Heart left ventricle (tissue), 16 donors: Measurements from ENCODE around the gene ODAD4. TPM values are rescaled to one million over a fixed set of nuclear protein-coding genes. Genes with fewer than 3 reads are reported as not detected.

ENCODE experiments used
- ATAC-seq, 4 donors: fragments of 200-7000 bp; cut with Tn5 transposase; one replicate each; pipeline ENCODE4 v1.9.1; 2020 to 2022; ENCODE audit warnings: moderate library complexity in 4 of 4, mild to moderate bottlenecking in 3 of 4, moderate number of reproducible peaks in 1 of 4
- DNase-seq, 5 donors: peaks; one replicate each; pipeline ENCODE4 v3.0.0-alpha.2; 2020
- H3K27ac ChIP-seq, 12 donors: fragments of 200-600 bp; sonication (generic) in 4 of 12; one replicate each; pipeline versions ENCODE4 v1.5.0 to v1.8.0; 2016 to 2022; ENCODE audit warnings: mild to moderate bottlenecking in 2 of 12
- H3K27me3 ChIP-seq, 9 donors: fragments of 200-600 bp; sonication (generic) in 2 of 9; one replicate each; pipeline versions ENCODE4 v1.5.1 to v1.8.0; 2016 to 2022; ENCODE audit warnings: mild to moderate bottlenecking in 3 of 9
- H3K36me3 ChIP-seq, 9 donors: fragments of 200-600 bp; sonication (generic) in 2 of 9; one replicate each; pipeline versions ENCODE4 v1.5.0 to v1.8.0; 2018 to 2022; ENCODE audit warnings: mild to moderate bottlenecking in 2 of 9
- H3K4me1 ChIP-seq, 12 donors: fragments of 200-600 bp; sonication (generic) in 4 of 12; one replicate each; pipeline versions ENCODE4 v1.5.0 to v1.8.0; 2016 to 2022; ENCODE audit warnings: mild to moderate bottlenecking in 3 of 12
- H3K4me3 ChIP-seq, 12 donors: fragments of 200-600 bp; sonication (generic) in 4 of 12; one replicate each; pipeline versions ENCODE4 v1.5.0 to v1.8.0; 2017 to 2022; ENCODE audit warnings: mild to moderate bottlenecking in 9 of 12, moderate library complexity in 4 of 12
- H3K9me3 ChIP-seq, 12 donors: fragments of 200-600 bp; sonication (generic) in 4 of 12; one replicate each; pipeline versions ENCODE4 v1.5.0 to v1.8.0; 2016 to 2022; ENCODE audit warnings: mild to moderate bottlenecking in 1 of 12
- POLR2A ChIP-seq, 2 donors: fragments of 450-650 bp; IDR thresholded peaks; one replicate each; pipeline ENCODE4 v1.6.1; 2017; ENCODE audit warnings: antibody characterized with exemption in 2 of 2, mild to moderate bottlenecking in 2 of 2, moderate library complexity in 2 of 2
- WGBS, 4 donors: extraction: QIAGEN DNeasy Blood & Tissue Kit in 2 of 4; methylation state at CpG; one replicate each; pipeline versions ENCODE4 v1.1.5 to v1.1.7; 2013 to 2018; 5-methylcytosine and 5-hydroxymethylcytosine counted together
- intact Hi-C, 10 donors: fragments of 100-400 bp; cut with DNase I; formaldehyde crosslinking; loops; one replicate each; pipeline versions ENCODE4 v1.11.1 to v1.14.2; 2022
- polyA plus RNA-seq, 2 donors: library from polyadenylated mRNA; stranded (reverse); fragments of 200-250 nt; gene quantifications; one replicate each; pipeline ENCODE4 v1.2.3, GENCODE V29; 2013
- total RNA-seq, 9 donors: library from RNA; depleted of rRNA in 2 of 9; stranded (reverse); fragments of >200 nt in 2 of 9; fragmentation: NEBNext Ultra II Directional in 3 of 9; extraction: Animal tissue kit (Norgen Biotek cat#: 25700) in 3 of 9; gene quantifications; one replicate each; pipeline versions ENCODE4 v1.1.0 to v1.2.4, GENCODE V29; 2016 to 2023
- TF ChIP-seq, protein P1 (sequence below), 12 donors: fragments of 200-600 bp; sonication (generic) in 4 of 12; IDR thresholded peaks; one replicate each; pipeline versions ENCODE4 v1.5.0 to v1.8.0; 2018 to 2022; ENCODE audit warnings: antibody characterized with exemption in 12 of 12, mild to moderate bottlenecking in 5 of 12
- donor health status: ischemic (EF 13 %, LVEDD 7.1; RV severe dilation, severe dysfunction).
- donor health status: healthy with polysubstance abuse.
- donor health status: DM: no; HTN: yes; CAD: no.
- donor health status: DM: no; HTN: no; CAD: no.
- donor health status: ischemic (EF 25% LVEDD 6.9; RV normal size, moderate dysfunction).
- donor health status: ischemic (EF 25% LVEDD 5.7; RV mildly dilated, moderate dysfunction).
- donor health status: healthy.
- donor health status: DM: yes; HTN: yes; CAD: no.
- donor health status: ischemic (EF 35%, LVEDD 5.7; RV mildly dilated, moderate dysfunction).
- donor health status: nonischemic (EF 11% LVEDD 7.7; RV severe dilation, severe dysfunction).
- donor health status: DM: yes; HTN: yes; CAD: no.
- donor health status: PGD.
- donor health status: ischemic (EF 29% LVEDD 5.4; RV normal size, mild dysfunction).
- donor health status: nonischemic (EF 23%, LVEDD 6.1; RV moderate dilation, normal function).

Gene ODAD4
- total and polyA plus RNA-seq, 11 donors: 0.38 to 1.2 (median 0.73) TPM; not detected in 1

DNA sequence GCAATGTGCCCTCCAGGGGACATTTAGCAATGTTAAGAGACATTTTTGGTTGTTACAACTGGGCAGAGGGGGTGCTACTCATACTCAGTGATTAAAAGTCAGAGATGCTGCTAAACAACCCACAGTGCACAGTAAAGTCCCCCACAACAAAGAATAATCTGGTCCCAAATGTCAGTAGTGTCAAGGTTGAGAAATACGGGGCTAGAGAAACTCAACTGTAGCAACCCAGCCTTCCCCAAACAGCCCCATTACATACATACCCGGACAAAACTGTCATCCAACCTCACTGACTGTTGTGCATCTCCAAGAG lies 66.4 kb downstream of the ODAD4 start:
- WGBS, 4 donors: 95 to 100% (median 96%) methylated on average over 2 of the region's 2 CpGs
- no peaks in the 10 kb centered on the region for H3K27me3 ChIP-seq
- H3K27ac ChIP-seq: no peak overlapping the region
- no peak for DNase-seq
- intact Hi-C loops: no loop called here
- H3K9me3 ChIP-seq: no peaks in the 10 kb centered on the region
- peaks cover 0 to 100% (median 92%) of the 10 kb centered on the region in 9 donors for H3K36me3 ChIP-seq
- peaks cover 0 to 19% (median 13%) of the 10 kb centered on the region in 12 donors for H3K4me1 ChIP-seq
- no peak for ATAC-seq
- H3K4me3 ChIP-seq: no peak overlapping the region
- TF ChIP-seq, protein P1, sequence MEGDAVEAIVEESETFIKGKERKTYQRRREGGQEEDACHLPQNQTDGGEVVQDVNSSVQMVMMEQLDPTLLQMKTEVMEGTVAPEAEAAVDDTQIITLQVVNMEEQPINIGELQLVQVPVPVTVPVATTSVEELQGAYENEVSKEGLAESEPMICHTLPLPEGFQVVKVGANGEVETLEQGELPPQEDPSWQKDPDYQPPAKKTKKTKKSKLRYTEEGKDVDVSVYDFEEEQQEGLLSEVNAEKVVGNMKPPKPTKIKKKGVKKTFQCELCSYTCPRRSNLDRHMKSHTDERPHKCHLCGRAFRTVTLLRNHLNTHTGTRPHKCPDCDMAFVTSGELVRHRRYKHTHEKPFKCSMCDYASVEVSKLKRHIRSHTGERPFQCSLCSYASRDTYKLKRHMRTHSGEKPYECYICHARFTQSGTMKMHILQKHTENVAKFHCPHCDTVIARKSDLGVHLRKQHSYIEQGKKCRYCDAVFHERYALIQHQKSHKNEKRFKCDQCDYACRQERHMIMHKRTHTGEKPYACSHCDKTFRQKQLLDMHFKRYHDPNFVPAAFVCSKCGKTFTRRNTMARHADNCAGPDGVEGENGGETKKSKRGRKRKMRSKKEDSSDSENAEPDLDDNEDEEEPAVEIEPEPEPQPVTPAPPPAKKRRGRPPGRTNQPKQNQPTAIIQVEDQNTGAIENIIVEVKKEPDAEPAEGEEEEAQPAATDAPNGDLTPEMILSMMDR (IDR thresholded peaks at IDR 0.05): no peak

DNA sequence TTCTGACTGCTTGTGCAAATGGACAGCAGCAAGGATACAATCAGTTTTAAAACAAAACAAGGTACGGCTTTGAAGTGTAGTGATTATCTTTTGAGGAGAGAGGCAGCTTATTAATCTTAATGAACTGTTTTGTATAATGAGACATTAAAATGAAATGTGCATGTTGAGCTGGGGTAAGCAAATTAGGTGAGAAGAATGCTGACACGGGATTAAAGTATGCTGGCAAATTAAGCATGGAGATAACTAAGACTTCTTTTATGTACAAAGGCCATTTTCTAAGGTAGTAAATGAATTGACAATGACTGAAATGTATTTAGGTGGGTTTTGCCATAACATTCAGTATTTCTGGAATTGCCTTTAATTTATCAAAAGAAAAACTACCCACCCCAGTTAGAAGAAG lies 68.1 kb downstream of the ODAD4 start:
- Histone ChIP-seq H3K4me1 (peaks cover 0 to 36% (median 14%) of the 10 kb centered on the region in 12 donors), H3K27ac (no peak overlapping the region), H3K9me3 (no peaks in the 10 kb centered on the region), H3K27me3 (no peaks in the 10 kb centered on the region), H3K4me3 (no peak overlapping the region), H3K36me3 (peaks cover 0 to 99% (median 92%) of the 10 kb centered on the region in 9 donors)
- TF ChIP-seq POLR2A (IDR thresholded peaks at IDR 0.05): no peak
- TF ChIP-seq, protein P1 (IDR thresholded peaks at IDR 0.05): no peak
- intact Hi-C loops: no loop called here
- no peak for ATAC-seq
- no peak for DNase-seq
- WGBS, 4 donors: 41 to 69% (median 42%) methylated on average over 2 of the region's 2 CpGs

DNA sequence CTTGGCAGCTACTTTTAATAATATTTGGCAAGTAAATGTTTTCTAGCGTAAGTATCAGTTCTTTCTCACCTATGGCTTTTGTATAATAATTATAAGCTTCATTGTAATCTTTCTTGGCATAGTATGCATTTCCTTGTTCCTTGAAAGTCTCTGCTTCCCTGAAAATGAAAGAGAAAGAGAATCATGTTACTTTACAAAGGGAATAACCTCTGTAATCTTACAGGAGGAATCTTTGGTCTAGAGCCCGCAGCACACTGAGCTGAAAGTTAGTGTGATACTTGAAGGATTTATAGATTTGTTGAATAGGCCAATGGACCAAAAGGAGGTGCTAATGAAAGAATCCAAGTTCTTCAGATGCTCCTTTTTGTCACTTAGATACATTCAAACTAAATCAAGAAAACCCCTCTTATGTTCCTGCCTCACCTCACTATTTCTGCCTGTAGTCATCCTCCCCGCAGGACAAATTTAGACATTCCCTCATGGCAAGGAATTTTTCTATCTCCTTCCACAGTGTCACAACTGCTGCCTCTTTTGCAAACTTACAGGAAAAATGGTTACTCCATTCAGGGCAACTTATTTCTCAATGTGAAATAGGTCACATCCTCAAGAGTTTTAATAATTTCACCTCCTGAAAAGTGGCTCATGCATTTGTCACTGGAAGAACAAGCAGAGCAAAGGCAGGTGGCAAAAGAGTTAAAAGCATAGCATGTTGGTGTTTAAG lies 70.2 kb downstream of the ODAD4 start:
- 58 to 77% (median 59%) methylated on average over 3 of the region's 3 CpGs for WGBS, 4 donors
- H3K27ac ChIP-seq: peak overlapping the region in 10 of 12 donors; percentile 20 to 74 (median 40)
- no peaks in the 10 kb centered on the region for H3K27me3 ChIP-seq
- intact Hi-C loops: no loop called here
- H3K36me3 ChIP-seq: peaks cover 0 to 78% (median 71%) of the 10 kb centered on the region in 9 donors
- TF ChIP-seq POLR2A (IDR thresholded peaks at IDR 0.05): no peak
- TF ChIP-seq, protein P1 (IDR thresholded peaks at IDR 0.05): no peak
- no peaks in the 10 kb centered on the region for H3K9me3 ChIP-seq
- ATAC-seq (peak in 3 of 4 donors; percentile 38 to 61 (median 53)), DNase-seq (no peak)
- peaks cover 0 to 55% (median 25%) of the 10 kb centered on the region in 12 donors for H3K4me1 ChIP-seq
- no peak overlapping the region for H3K4me3 ChIP-seq

DNA sequence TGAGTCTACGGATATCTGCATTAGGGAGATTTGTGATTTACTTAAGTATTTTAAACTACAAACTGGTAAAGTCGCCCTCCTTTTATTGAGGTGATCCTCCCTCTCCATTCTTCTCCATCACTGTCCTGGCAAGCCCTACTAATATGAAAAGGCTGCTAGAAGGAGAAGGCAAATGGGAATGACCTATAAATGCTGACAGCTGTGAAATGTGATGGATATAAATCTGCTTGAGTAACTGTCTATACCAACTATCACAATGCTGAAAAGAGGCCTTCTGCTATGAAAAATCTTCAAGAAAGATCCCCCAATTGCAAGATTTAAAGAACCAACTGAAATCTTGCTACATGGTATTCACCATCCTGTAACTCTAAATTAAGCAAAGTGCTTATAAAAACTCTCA lies 71.3 kb downstream of the ODAD4 start:
- Histone ChIP-seq H3K4me3 (no peak overlapping the region), H3K4me1 (peaks cover 0 to 66% (median 26%) of the 10 kb centered on the region in 12 donors), H3K27ac (peak overlapping the region in 2 of 12 donors; percentile 32 to 52), H3K27me3 (no peaks in the 10 kb centered on the region), H3K9me3 (no peaks in the 10 kb centered on the region), H3K36me3 (peaks cover 0 to 66% (median 60%) of the 10 kb centered on the region in 9 donors)
- WGBS, 4 donors: 88 to 95% (median 93%) methylated on average over 2 of the region's 2 CpGs
- no peak for TF ChIP-seq POLR2A (IDR thresholded peaks at IDR 0.05)
- TF ChIP-seq, protein P1 (IDR thresholded peaks at IDR 0.05): no peak
- ATAC-seq (no peak), DNase-seq (no peak)
- intact Hi-C loops: no loop called here
